Activated CD8-positive, alpha-beta memory T cell treated with anti-CD3 and anti-CD28 coated beads for 24 hours (primary cell): ENCODE measurements around the gene PLCB1.
"Not testable (repeated sequence)": the region's sequence is repeated elsewhere in the genome, so short reads cannot be mapped to it uniquely, and the experiment has no call there.

ENCODE experiments used
- DNase-seq: peaks from one replicate; pipeline ENCODE4 v3.0.0-alpha.2; 2020

The PLCB1 gene

GRCh38 chr20:8457978-8458377, 325.9 kb downstream of the PLCB1 start:
- no peak for DNase-seq

- DNase-seq = no peak
Observed at GRCh38 chr20:8461186-8461585, 329.1 kb downstream of the PLCB1 start.

- no peak for DNase-seq
Observed at GRCh38 chr20:8464368-8464767, 332.3 kb downstream of the PLCB1 start.

- not testable (repeated sequence) for DNase-seq
Observed at GRCh38 chr20:8466781-8467180, 334.7 kb downstream of the PLCB1 start.

GRCh38 chr20:8470156-8470555, 338.1 kb downstream of the PLCB1 start:
- no peak for DNase-seq

GRCh38 chr20:8471465-8471864, 339.4 kb downstream of the PLCB1 start:
- no peak for DNase-seq

GRCh38 chr20:8473459-8473858, 341.4 kb downstream of the PLCB1 start:
- no peak for DNase-seq

GRCh38 chr20:8474027-8474668, 342.1 kb downstream of the PLCB1 start:
- DNase-seq = no peak

GRCh38 chr20:8476021-8476420, 344.0 kb downstream of the PLCB1 start:
- DNase-seq = no peak

- DNase-seq = no peak
Observed at GRCh38 chr20:8480597-8480996, 348.5 kb downstream of the PLCB1 start.

- no peak for DNase-seq
Observed at GRCh38 chr20:8487696-8488095, 355.6 kb downstream of the PLCB1 start.

- DNase-seq = no peak
Observed at GRCh38 chr20:8489094-8489883, 357.2 kb downstream of the PLCB1 start.

- no peak for DNase-seq
Observed at GRCh38 chr20:8490076-8490830, 358.2 kb downstream of the PLCB1 start.

- DNase-seq = no peak
Observed at GRCh38 chr20:8492173-8492572, 360.1 kb downstream of the PLCB1 start.

GRCh38 chr20:8498571-8498970, 366.5 kb downstream of the PLCB1 start:
- DNase-seq = no peak

- no peak for DNase-seq
Observed at GRCh38 chr20:8504030-8504429, 372.0 kb downstream of the PLCB1 start.

GRCh38 chr20:8505476-8506200, 373.6 kb downstream of the PLCB1 start:
- no peak for DNase-seq

GRCh38 chr20:8507231-8507630, 375.2 kb downstream of the PLCB1 start:
- DNase-seq = no peak

GRCh38 chr20:8509809-8510208, 377.7 kb downstream of the PLCB1 start:
- no peak for DNase-seq

- no peak for DNase-seq
Observed at GRCh38 chr20:8510808-8511207, 378.7 kb downstream of the PLCB1 start.

- DNase-seq = no peak
Observed at GRCh38 chr20:8512003-8512402, 379.9 kb downstream of the PLCB1 start.

- DNase-seq = no peak
Observed at GRCh38 chr20:8515810-8516435, 383.9 kb downstream of the PLCB1 start.

- DNase-seq = no peak
Observed at GRCh38 chr20:8518878-8519277, 386.8 kb downstream of the PLCB1 start.
